Ishikawa (cell line): Measurements from ENCODE around the gene AGPAT1.

Experiments
- CEBPB ChIP-seq: IDR thresholded peaks from 2 replicates; pipeline ENCODE4 v1.6.1; 2012
- EGR1 ChIP-seq: IDR thresholded peaks from 2 replicates; pipeline ENCODE4 v1.6.1; 2012
- EP300 ChIP-seq: IDR thresholded peaks from 2 replicates; pipeline ENCODE4 v1.6.1; 2012; ENCODE audit warnings: borderline replicate concordance
- FOXM1 ChIP-seq: IDR thresholded peaks from 2 replicates; pipeline ENCODE4 v1.6.1; 2012; ENCODE audit warnings: low read depth, borderline replicate concordance
- RAD21 ChIP-seq: IDR thresholded peaks from 2 replicates; pipeline ENCODE4 v1.6.1; 2012; ENCODE audit warnings: low read depth
- TAF1 ChIP-seq: IDR thresholded peaks from 2 replicates; pipeline ENCODE4 v1.6.1; 2012; ENCODE audit warnings: low read depth, mild to moderate bottlenecking
- USF1 ChIP-seq: IDR thresholded peaks from 2 replicates; pipeline ENCODE4 v1.6.1; 2012
- ZBTB7A ChIP-seq: IDR thresholded peaks from 2 replicates; pipeline ENCODE4 v1.6.1; 2012; ENCODE audit warnings: low read depth
- TF ChIP-seq, protein P1 (sequence below): IDR thresholded peaks from 2 replicates; pipeline ENCODE4 v1.6.1; 2012; ENCODE audit warnings: low read depth, mild to moderate bottlenecking

- TF ChIP-seq CEBPB (no peak), FOXM1 (no peak), RAD21 (no peak), EGR1 (peak; percentile 49), TAF1 (0 out of 2 replicates have a peak, but pooled peaks have one; percentile 18), ZBTB7A (no peak; the same call in none of the 2 replicates), EP300 (no peak), USF1 (no peak)
- TF ChIP-seq, protein P1, sequence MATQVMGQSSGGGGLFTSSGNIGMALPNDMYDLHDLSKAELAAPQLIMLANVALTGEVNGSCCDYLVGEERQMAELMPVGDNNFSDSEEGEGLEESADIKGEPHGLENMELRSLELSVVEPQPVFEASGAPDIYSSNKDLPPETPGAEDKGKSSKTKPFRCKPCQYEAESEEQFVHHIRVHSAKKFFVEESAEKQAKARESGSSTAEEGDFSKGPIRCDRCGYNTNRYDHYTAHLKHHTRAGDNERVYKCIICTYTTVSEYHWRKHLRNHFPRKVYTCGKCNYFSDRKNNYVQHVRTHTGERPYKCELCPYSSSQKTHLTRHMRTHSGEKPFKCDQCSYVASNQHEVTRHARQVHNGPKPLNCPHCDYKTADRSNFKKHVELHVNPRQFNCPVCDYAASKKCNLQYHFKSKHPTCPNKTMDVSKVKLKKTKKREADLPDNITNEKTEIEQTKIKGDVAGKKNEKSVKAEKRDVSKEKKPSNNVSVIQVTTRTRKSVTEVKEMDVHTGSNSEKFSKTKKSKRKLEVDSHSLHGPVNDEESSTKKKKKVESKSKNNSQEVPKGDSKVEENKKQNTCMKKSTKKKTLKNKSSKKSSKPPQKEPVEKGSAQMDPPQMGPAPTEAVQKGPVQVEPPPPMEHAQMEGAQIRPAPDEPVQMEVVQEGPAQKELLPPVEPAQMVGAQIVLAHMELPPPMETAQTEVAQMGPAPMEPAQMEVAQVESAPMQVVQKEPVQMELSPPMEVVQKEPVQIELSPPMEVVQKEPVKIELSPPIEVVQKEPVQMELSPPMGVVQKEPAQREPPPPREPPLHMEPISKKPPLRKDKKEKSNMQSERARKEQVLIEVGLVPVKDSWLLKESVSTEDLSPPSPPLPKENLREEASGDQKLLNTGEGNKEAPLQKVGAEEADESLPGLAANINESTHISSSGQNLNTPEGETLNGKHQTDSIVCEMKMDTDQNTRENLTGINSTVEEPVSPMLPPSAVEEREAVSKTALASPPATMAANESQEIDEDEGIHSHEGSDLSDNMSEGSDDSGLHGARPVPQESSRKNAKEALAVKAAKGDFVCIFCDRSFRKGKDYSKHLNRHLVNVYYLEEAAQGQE: no peak
Measured at GRCh38 chr6:32190054-32190851, 14.4 kb upstream of the AGPAT1 start, which contains the start of gene PBX2.
